Upper lobe of left lung (tissue), 4 donors: ENCODE results near the gene NCOR1.

Source experiments
- CTCF ChIP-seq, 6 experiments: fragments of 450-650 bp in 4 of 6; fragments of 200-600 bp in 2 of 6; sonication (generic) in 2 of 6; IDR thresholded peaks; one replicate each; pipeline ENCODE4 v1.5.1; 2016 to 2019; ENCODE audit warnings: antibody characterized with exemption in 6 of 6
- POLR2A ChIP-seq, 4 donors: fragments of 450-650 bp; IDR thresholded peaks; one replicate each; pipeline ENCODE4 v1.5.1; 2016 to 2017; ENCODE audit warnings: antibody characterized with exemption in 4 of 4, mild to moderate bottlenecking in 2 of 4
- POLR2AphosphoS5 ChIP-seq, 2 donors: sonication (generic); formaldehyde crosslinking; IDR thresholded peaks; one replicate each; pipeline ENCODE4 v1.5.1; 2017; ENCODE audit warnings: antibody characterized with exemption in 2 of 2

GRCh38 chr17:16140854-16141253, 74.5 kb downstream of the NCOR1 start:
- TF ChIP-seq POLR2AphosphoS5 (IDR thresholded peaks at IDR 0.05) (no peak), CTCF (IDR thresholded peaks at IDR 0.05) (no peak), POLR2A (IDR thresholded peaks at IDR 0.05) (no peak)
